H1 (cell line): ENCODE measurements around the gene MPLKIP. TPM values are rescaled to one million over a fixed set of nuclear protein-coding genes. Genes with fewer than 3 reads are reported as not detected.

Source experiments
- CTCF ChIA-PET: fragments of 300-600 bp; sonication (Branson Sonifier 250); formaldehyde crosslinking; loops from one replicate; lab custom pipeline; 2021; ENCODE audit not compliant: partially characterized antibody; lab: Charles Lee
- POLR2A ChIA-PET: fragments of 300-600 bp; sonication (Branson Sonifier 250); formaldehyde crosslinking; loops from one replicate; lab custom pipeline; 2021; ENCODE audit warnings: inconsistent platforms; ENCODE audit not compliant: partially characterized antibody; lab: Charles Lee
- DNase-seq, 2 experiments: peaks; one replicate each; pipeline versions ENCODE4 v3.0.0 to v3.0.0-alpha.2; 2010 to 2022; ENCODE audit warnings: low spot score in 2 of 2, low read depth in 1 of 2, mixed read lengths in 1 of 2
- FAIRE-seq: peaks from 2 replicates; lab custom pipeline; 2011; peaks lifted over from hg19 to GRCh38; lab: Jason Lieb, UNC
- H2AFZ ChIP-seq: 2 replicates; pipeline ENCODE4 v1.8.1; 2012; ENCODE audit warnings: low read length, inconsistent platforms
- H2AK5ac ChIP-seq: 2 replicates; pipeline ENCODE4 v1.6.1; 2013; ENCODE audit warnings: low read depth, low read length
- H2BK120ac ChIP-seq: replicated peaks from 2 replicates; pipeline ENCODE3; 2013; ENCODE audit warnings: low read depth, low read length, inconsistent platforms
- H2BK12ac ChIP-seq: 2 replicates; pipeline ENCODE4 v1.6.1; 2013; ENCODE audit warnings: low read depth, low read length
- H2BK15ac ChIP-seq: 2 replicates; pipeline ENCODE4 v1.6.1; 2013; ENCODE audit warnings: low read length
- H2BK20ac ChIP-seq: 2 replicates; pipeline ENCODE4 v1.6.1; 2013; ENCODE audit warnings: low read length
- H2BK5ac ChIP-seq: 2 replicates; pipeline ENCODE4 v1.6.1; 2013; ENCODE audit warnings: low read depth, low read length
- H3K14ac ChIP-seq: 2 replicates; pipeline ENCODE4 v1.6.1; 2013; ENCODE audit warnings: inconsistent platforms; ENCODE audit not compliant: insufficient read length
- H3K18ac ChIP-seq: 2 replicates; pipeline ENCODE4 v1.6.1; 2013; ENCODE audit warnings: low read length; ENCODE audit errors: extremely low read depth
- H3K23ac ChIP-seq: 2 replicates; pipeline ENCODE4 v1.6.1; 2013; ENCODE audit warnings: inconsistent platforms; ENCODE audit not compliant: insufficient read length
- H3K23me2 ChIP-seq: 2 replicates; pipeline ENCODE4 v1.6.1; 2013; ENCODE audit warnings: low read depth, low read length
- H3K27ac ChIP-seq: 2 replicates; pipeline ENCODE4 v1.6.1; 2011; ENCODE audit warnings: low read depth, low read length, inconsistent platforms
- H3K27me3 ChIP-seq, 4 experiments: replicated peaks in 1 of 4; 1 replicate in 1 of 4; 2 replicates in 3 of 4; pipeline versions ENCODE4 v1.6.1 to v1.8.1; 2011 to 2013; ENCODE audit warnings: low read length in 3 of 4, mild to moderate bottlenecking in 3 of 4, inconsistent platforms in 2 of 4, mixed read lengths in 2 of 4, moderate library complexity in 1 of 4; ENCODE audit not compliant: control insufficient read depth in 3 of 4, insufficient read depth in 3 of 4; ENCODE audit errors: extremely low read depth in 1 of 4
- H3K36me3 ChIP-seq, 4 experiments: 2 replicates each; pipeline versions ENCODE4 v1.6.1 to v1.8.1; 2011 to 2013; ENCODE audit warnings: mild to moderate bottlenecking in 4 of 4, low read length in 3 of 4, moderate library complexity in 2 of 4, control low read depth in 1 of 4, inconsistent platforms in 1 of 4; ENCODE audit not compliant: insufficient read depth in 4 of 4, control insufficient read depth in 2 of 4
- H3K4ac ChIP-seq: replicated peaks from 2 replicates; pipeline ENCODE3; 2013; ENCODE audit warnings: low read length, low read depth, mixed read lengths, inconsistent platforms; ENCODE audit not compliant: insufficient read length
- H3K4me1 ChIP-seq, 4 experiments: replicated peaks in 1 of 4; 1 replicate in 1 of 4; 2 replicates in 3 of 4; pipeline versions ENCODE4 v1.6.1 to v1.8.1; 2011 to 2013; ENCODE audit warnings: low read length in 3 of 4, inconsistent platforms in 2 of 4, mixed read lengths in 1 of 4; ENCODE audit not compliant: insufficient read depth in 4 of 4, control insufficient read depth in 3 of 4
- H3K4me2 ChIP-seq, 2 experiments: 2 replicates each; pipeline versions ENCODE4 v1.6.1 to v1.8.1; 2011 to 2013; ENCODE audit warnings: low read depth in 2 of 2, low read length in 2 of 2, control low read depth in 1 of 2, inconsistent platforms in 1 of 2, mild to moderate bottlenecking in 1 of 2; ENCODE audit not compliant: insufficient read depth in 1 of 2
- H3K4me3 ChIP-seq, 4 experiments: fragments of 200-600, 300-600 bp in 1 of 4; sonication (generic), shearing (Covaris generic), sonication (Bioruptor Twin) in 1 of 4; 2 replicates each; pipeline versions ENCODE4 v1.5.1 to v1.8.1; 2011 to 2016; ENCODE audit warnings: low read length in 4 of 4, low read depth in 3 of 4, control low read depth in 2 of 4, inconsistent platforms in 2 of 4, mild to moderate bottlenecking in 2 of 4, mixed read lengths in 1 of 4, moderate library complexity in 1 of 4; ENCODE audit not compliant: insufficient read depth in 2 of 4; ENCODE audit errors: extremely low read depth in 1 of 4
- H3K56ac ChIP-seq: replicated peaks from 2 replicates; pipeline ENCODE3; 2013; ENCODE audit warnings: low read depth, mild to moderate bottlenecking, mixed read lengths, low read length, inconsistent platforms; ENCODE audit not compliant: insufficient read length
- H3K79me1 ChIP-seq: 2 replicates; pipeline ENCODE4 v1.6.1; 2013; ENCODE audit warnings: low read depth, low read length, control low read depth
- H3K79me2 ChIP-seq, 2 experiments: 2 replicates each; pipeline versions ENCODE4 v1.6.1 to v1.8.1; 2012 to 2013; ENCODE audit warnings: low read length in 2 of 2, mild to moderate bottlenecking in 2 of 2, inconsistent platforms in 1 of 2; ENCODE audit not compliant: insufficient read depth in 2 of 2, control insufficient read depth in 1 of 2
- H3K9ac ChIP-seq, 4 experiments: replicated peaks in 1 of 4; 1 replicate in 1 of 4; 2 replicates in 3 of 4; pipeline versions ENCODE4 v1.6.1 to v1.8.1; 2011 to 2013; ENCODE audit warnings: low read depth in 3 of 4, low read length in 3 of 4, control low read depth in 2 of 4, mild to moderate bottlenecking in 2 of 4, moderate library complexity in 2 of 4, inconsistent platforms in 1 of 4; ENCODE audit errors: extremely low read depth in 1 of 4
- H3K9me3 ChIP-seq, 2 experiments: 2 replicates each; pipeline versions ENCODE4 v1.6.1 to v1.8.1; 2012 to 2013; ENCODE audit warnings: mild to moderate bottlenecking in 2 of 2, moderate library complexity in 2 of 2, control low read depth in 1 of 2, inconsistent platforms in 1 of 2, low read depth in 1 of 2, low read length in 1 of 2, mixed read lengths in 1 of 2; ENCODE audit not compliant: insufficient read depth in 2 of 2
- H4K20me1 ChIP-seq, 2 experiments: replicated peaks in 1 of 2; 2 replicates each; pipeline versions ENCODE3 to v1.8.1; 2011 to 2013; ENCODE audit warnings: inconsistent platforms in 2 of 2, low read length in 2 of 2, mild to moderate bottlenecking in 1 of 2; ENCODE audit not compliant: insufficient read depth in 2 of 2, control insufficient read depth in 1 of 2
- H4K5ac ChIP-seq: 2 replicates; pipeline ENCODE4 v1.6.1; 2013; ENCODE audit warnings: low read length, low read depth, mixed read lengths, inconsistent platforms; ENCODE audit not compliant: insufficient read length
- H4K8ac ChIP-seq: 2 replicates; pipeline ENCODE4 v1.8.0; 2013; ENCODE audit warnings: mild to moderate bottlenecking, moderate library complexity, low read length, inconsistent platforms; ENCODE audit not compliant: insufficient read depth; ENCODE audit errors: extremely low read depth
- H4K91ac ChIP-seq: replicated peaks from 2 replicates; pipeline ENCODE3; 2013; ENCODE audit warnings: low read length, mixed read lengths, inconsistent platforms; ENCODE audit not compliant: insufficient read length
- BCL11A ChIP-seq, 2 experiments: IDR thresholded peaks; one replicate each; pipeline ENCODE4 v1.6.1; 2011; ENCODE audit warnings: low read depth in 2 of 2, low read length in 2 of 2, mild to moderate bottlenecking in 2 of 2
- CBX5 ChIP-seq: fragments of 300-800, 300-1000 bp; sonication (generic); IDR thresholded peaks from 2 replicates; pipeline ENCODE4 v1.7.1; 2016; ENCODE audit warnings: antibody characterized with exemption, low read length, low read depth
- CBX8 ChIP-seq: fragments of 300-800, 300-1000 bp; sonication (generic); IDR thresholded peaks from 2 replicates; pipeline ENCODE4 v1.7.1; 2016; ENCODE audit warnings: low read depth, low read length, borderline replicate concordance
- CEBPB ChIP-seq: IDR thresholded peaks from 2 replicates; pipeline ENCODE4 v1.6.1; 2012; ENCODE audit warnings: low read depth, low read length
- EZH2 ChIP-seq: fragments of 200-600 bp; sonication (generic); IDR thresholded peaks from 2 replicates; pipeline ENCODE4 v1.7.1; 2012; ENCODE audit warnings: low read depth, mild to moderate bottlenecking, moderate library complexity, low read length, inconsistent platforms; ENCODE audit not compliant: severe bottlenecking
- JUN ChIP-seq: IDR thresholded peaks from 2 replicates; pipeline ENCODE4 v1.6.1; 2011; ENCODE audit warnings: low read depth, mild to moderate bottlenecking, improper control_type of control experiment, low read length
- KDM1A ChIP-seq: fragments of 200-600, 300-600 bp; sonication (generic); IDR thresholded peaks from 2 replicates; pipeline ENCODE4 v1.7.1; 2016; ENCODE audit warnings: mild to moderate bottlenecking, low read length, borderline replicate concordance
- RFX5 ChIP-seq: IDR thresholded peaks from 2 replicates; pipeline ENCODE4 v1.6.1; 2011; ENCODE audit warnings: low read depth, low read length, improper control_type of control experiment, borderline replicate concordance
- TBP ChIP-seq: IDR thresholded peaks from 2 replicates; pipeline ENCODE4 v1.6.1; 2011; ENCODE audit warnings: low read depth, low read length, improper control_type of control experiment
- USF2 ChIP-seq: IDR thresholded peaks from 2 replicates; pipeline ENCODE4 v1.6.1; 2011; ENCODE audit warnings: low read length, improper control_type of control experiment
- ZNF274 ChIP-seq: IDR thresholded peaks from 2 replicates; pipeline ENCODE4 v1.7.0; 2012; ENCODE audit warnings: low read length, borderline replicate concordance; ENCODE audit errors: extremely low read depth
- WGBS, 2 experiments: shearing (Covaris generic) in 1 of 2; methylation state at CpG; one replicate each; pipeline versions ENCODE4 v1.1.6 to v1.1.7; 2013 to 2015; ENCODE audit warnings: low lambda C conversion rate in 2 of 2, mixed read lengths in 2 of 2, inconsistent platforms in 1 of 2, low coverage in 1 of 2, missing lambda C conversion rate in 1 of 2; ENCODE audit not compliant: insufficient replicate concordance in 2 of 2, insufficient coverage in 1 of 2, insufficient read length in 1 of 2; ENCODE audit errors: extremely low coverage in 1 of 2, missing lambda C conversion rate in 1 of 2; 5-methylcytosine and 5-hydroxymethylcytosine counted together
- polyA plus RNA-seq, 7 experiments: library from polyadenylated mRNA; depleted of rRNA in 3 of 7; stranded (reverse) in 5 of 7; unstranded in 2 of 7; fragments of >200 nt in 5 of 7; fragments of 200-250 nt in 2 of 7; gene quantifications; 1 replicate in 5 of 7; 2 replicates in 1 of 7; 4 replicates in 1 of 7; pipeline versions ENCODE4 v1.2.1 to v1.2.3, GENCODE V29; 2011 to 2013; ENCODE audit warnings: missing spikeins in 2 of 7, mixed read lengths in 2 of 7
- total RNA-seq: library from RNA; stranded (reverse); fragmentation: NEBNext Ultra II Directional; extraction: Animal tissue kit (Norgen Biotek cat#: 25700); gene quantifications from 2 replicates; pipeline ENCODE4 v1.2.1, GENCODE V29; 2021

Gene MPLKIP
- total and polyA plus RNA-seq, 2 of the 8 experiments (the other 6 are each of a cell fraction or from before 2014, with no cell fraction given): 57.2 to 73.4 TPM

- no peak overlapping the region; the same call in 1 of the 2 replicates for H4K8ac ChIP-seq
- no peaks in the 10 kb centered on the region for H3K79me1 ChIP-seq
- no peak overlapping the region for H3K9ac ChIP-seq
- H2BK120ac ChIP-seq: no peak overlapping the region
- no peak overlapping the region for H2AK5ac ChIP-seq
- H2AFZ ChIP-seq: no peak overlapping the region
- no peak overlapping the region for H3K4ac ChIP-seq
- H3K4me2 ChIP-seq: no peak overlapping the region
- no peak overlapping the region for H2BK15ac ChIP-seq
- no peak overlapping the region for H4K5ac ChIP-seq
- H2BK12ac ChIP-seq: no peak overlapping the region
- no peaks in the 10 kb centered on the region for H3K36me3 ChIP-seq
- ChIA-PET CTCF (interaction anchor here (0.6 to 1.5 kb wide), 2 partner anchors 41 to 63 kb away, joined by 3 read pairs; partner anchors contain the start of genes MPLKIP and SUGCT), POLR2A (no interaction called here)
- H3K14ac ChIP-seq: no peak overlapping the region
- no peaks in the 10 kb centered on the region for H4K20me1 ChIP-seq
- WGBS, 2 experiments: 94% methylated on average over 9 of the region's 9 CpGs; no CpG with 5 or more reads in 1 of the 2 experiments
- no peaks in the 10 kb centered on the region for H3K79me2 ChIP-seq
- no peak for FAIRE-seq
- no peak overlapping the region for H2BK20ac ChIP-seq
- H3K4me1 ChIP-seq: no peaks in the 10 kb centered on the region
- no peak overlapping the region for H3K56ac ChIP-seq
- peak in 1 of 2 experiments; percentile 31 for DNase-seq
- H4K91ac ChIP-seq: no peak overlapping the region
- H3K23me2 ChIP-seq: no peaks in the 10 kb centered on the region
- no peak overlapping the region for H3K27ac ChIP-seq
- H3K18ac ChIP-seq: no peak overlapping the region
- H3K9me3 ChIP-seq: no peaks in the 10 kb centered on the region
- H2BK5ac ChIP-seq: no peak overlapping the region
- H3K4me3 ChIP-seq: no peak overlapping the region
- no peak overlapping the region for H3K23ac ChIP-seq
- no peaks in the 10 kb centered on the region for H3K27me3 ChIP-seq
- TF ChIP-seq ZNF274: no peak
- no peak for TF ChIP-seq KDM1A
- no peak for TF ChIP-seq CBX5
- TF ChIP-seq JUN: no peak
- TF ChIP-seq RFX5: no peak
- no peak for TF ChIP-seq EZH2
- no peak for TF ChIP-seq TBP
- no peak for TF ChIP-seq CEBPB
- TF ChIP-seq USF2: no peak
- no peak for TF ChIP-seq BCL11A (IDR thresholded peaks at IDR 0.05; ENCODE audit: low read depth in 2 of 2, low read length in 2 of 2)
- no peak for TF ChIP-seq CBX8
Measured at GRCh38 chr7:40175725-40176510, 41.5 kb upstream of the MPLKIP start.
